HuH-7 (cell line): Measurements from ENCODE around the gene SPTA1.

ENCODE experiments used
- DNase-seq: peaks from one replicate; pipeline ENCODE4 v3.0.0; 2011; ENCODE audit warnings: low spot score

The SPTA1 gene

GRCh38 chr1:158570480-158570879 is 116.0 kb downstream of the SPTA1 start, which contains the start of gene OR6P1:
OR6P1 (minus strand) TSS chr1:158570580; CDS start chr1:158563604, 6,976 bp downstream.
- DNase-seq, result no peak

- DNase-seq, result no peak
Measured at GRCh38 chr1:158564608-158565007, 121.9 kb downstream of the SPTA1 start.

- DNase-seq, result no peak
Measured at GRCh38 chr1:158563853-158564252, 122.7 kb downstream of the SPTA1 start.
